HepG2 (cell line): Measurements from ENCODE around the gene CDH23. TPM values are rescaled to one million over a fixed set of nuclear protein-coding genes. Genes with fewer than 3 reads are reported as not detected.

Experiments used
- ATAC-seq: fragments of 200-7000 bp; cut with Tn5 transposase; 3 replicates; pipeline ENCODE4 v1.9.1; 2020; ENCODE audit warnings: mild to moderate bottlenecking, moderate library complexity
- BruUV-seq: library from RNA; stranded (reverse); fragments of 400-500 nt; replicated peaks from 2 replicates; lab custom pipeline; 2021; lab: Mats Ljungman, UMichigan
- CTCF ChIA-PET: fragments of 300-600 bp; formaldehyde crosslinking; extraction: SDS; loops from one replicate; lab custom pipeline; 2021; ENCODE audit warnings: low total read pairs, inconsistent platforms, low intra/inter-chr PET ratio; lab: Yijun Ruan, JAX
- POLR2A ChIA-PET: fragments of 350-600 bp; sonication (Branson Sonifier 250); formaldehyde crosslinking; loops from one replicate; lab custom pipeline; 2020; ENCODE audit warnings: antibody characterized with exemption, inconsistent platforms; lab: Yijun Ruan, JAX
- DNase-seq: peaks from one replicate; pipeline ENCODE4 v3.0.0-alpha.2; 2015; ENCODE audit warnings: low spot score
- FAIRE-seq: peaks from 3 replicates; lab custom pipeline; 2011; peaks lifted over from hg19 to GRCh38; lab: Jason Lieb, UNC
- H2AFZ ChIP-seq: one replicate; pipeline ENCODE4 v1.6.1; 2011; ENCODE audit warnings: low read length, inconsistent platforms
- H3K27ac ChIP-seq: fragments of 300-600 bp; 3 replicates; pipeline ENCODE4 v1.8.0; 2011; ENCODE audit warnings: mixed run types, mild to moderate bottlenecking, mixed read lengths, low read length, inconsistent platforms; ENCODE audit not compliant: insufficient read depth; ENCODE audit errors: extremely low read length
- H3K27me3 ChIP-seq, 2 experiments: fragments of 200-600 bp in 1 of 2; 2 replicates in 1 of 2; 3 replicates in 1 of 2; pipeline versions ENCODE4 v1.6.0 to v1.8.0; 2011; ENCODE audit warnings: low read length in 2 of 2, mild to moderate bottlenecking in 2 of 2, moderate library complexity in 2 of 2, inconsistent platforms in 1 of 2; ENCODE audit not compliant: insufficient read depth in 2 of 2, control insufficient read depth in 1 of 2
- H3K36me3 ChIP-seq, 2 experiments: fragments of 200-600 bp in 1 of 2; replicated peaks in 1 of 2; 2 replicates in 1 of 2; 3 replicates in 1 of 2; pipeline versions ENCODE4 v1.5.1 to v1.8.0; 2011; ENCODE audit warnings: low read length in 2 of 2, inconsistent platforms in 1 of 2; ENCODE audit not compliant: insufficient read depth in 2 of 2, control insufficient read depth in 1 of 2
- H3K4me1 ChIP-seq: 2 replicates; pipeline ENCODE4 v1.5.1; 2012; ENCODE audit warnings: low read length, inconsistent platforms; ENCODE audit not compliant: insufficient read depth
- H3K4me2 ChIP-seq: 2 replicates; pipeline ENCODE4 v1.6.0; 2011; ENCODE audit warnings: low read depth, low read length, inconsistent platforms
- H3K4me3 ChIP-seq, 3 experiments: fragments of 200-600 bp in 1 of 3; sonication (generic), shearing (Covaris generic) in 1 of 3; replicated peaks in 1 of 3; 2 replicates each; pipeline ENCODE4 v1.5.1; 2011 to 2016; ENCODE audit warnings: low read length in 3 of 3, inconsistent platforms in 2 of 3, low read depth in 2 of 3, mild to moderate bottlenecking in 2 of 3, control low read depth in 1 of 3, mixed read lengths in 1 of 3; ENCODE audit not compliant: insufficient read depth in 1 of 3
- H3K79me2 ChIP-seq: one replicate; pipeline ENCODE4 v1.6.1; 2011; ENCODE audit warnings: low read length, inconsistent platforms; ENCODE audit not compliant: insufficient read depth
- H3K9ac ChIP-seq: 2 replicates; pipeline ENCODE4 v1.6.0; 2011; ENCODE audit warnings: mild to moderate bottlenecking, low read depth, low read length, inconsistent platforms; ENCODE audit not compliant: insufficient read depth
- H3K9me3 ChIP-seq: 2 replicates; pipeline ENCODE4 v1.5.1; 2012; ENCODE audit warnings: mild to moderate bottlenecking, low read length
- H4K20me1 ChIP-seq: 2 replicates; pipeline ENCODE4 v1.6.0; 2011; ENCODE audit warnings: inconsistent platforms, mild to moderate bottlenecking, low read length, moderate library complexity; ENCODE audit not compliant: insufficient read depth
- AHR ChIP-seq: IDR thresholded peaks from 2 replicates; pipeline ENCODE4 v1.6.1; 2018; ENCODE audit warnings: missing genetic modification reagents, missing compliant biosample characterization
- DPF2 ChIP-seq: sonication (generic); formaldehyde crosslinking; IDR thresholded peaks from 2 replicates; pipeline ENCODE4 v1.4.0; 2020; ENCODE audit warnings: mild to moderate bottlenecking, low read depth, missing genetic modification reagents, borderline replicate concordance
- GFI1 ChIP-seq: sonication (generic); formaldehyde crosslinking; IDR thresholded peaks from 2 replicates; pipeline ENCODE4 v1.5.0; 2020; ENCODE audit warnings: missing genetic modification reagents, mild to moderate bottlenecking, borderline replicate concordance
- NFKB2 ChIP-seq: sonication (generic); formaldehyde crosslinking; IDR thresholded peaks from 2 replicates; pipeline ENCODE4 v1.4.0; 2020; ENCODE audit warnings: missing genetic modification reagents, borderline replicate concordance
- RAD21 ChIP-seq: fragments of 450-650 bp; formaldehyde crosslinking; IDR thresholded peaks from 2 replicates; pipeline ENCODE4 v1.5.0; 2020; ENCODE audit warnings: mild to moderate bottlenecking
- RFX5 ChIP-seq: IDR thresholded peaks from 2 replicates; pipeline ENCODE4 v1.6.1; 2011; ENCODE audit warnings: low read depth, low read length, improper control_type of control experiment
- STAG1 ChIP-seq: sonication (generic); formaldehyde crosslinking; IDR thresholded peaks from 2 replicates; pipeline ENCODE4 v1.4.0; 2020; ENCODE audit warnings: missing genetic modification reagents
- YEATS2 ChIP-seq: sonication (generic); formaldehyde crosslinking; IDR thresholded peaks from 2 replicates; pipeline ENCODE4 v1.4.0; 2020; ENCODE audit warnings: missing genetic modification reagents, borderline replicate concordance
- ZNF33A ChIP-seq: sonication (generic); formaldehyde crosslinking; IDR thresholded peaks from 2 replicates; pipeline ENCODE4 v1.5.1; 2020; ENCODE audit warnings: missing genetic modification reagents, mild to moderate bottlenecking, moderate library complexity, borderline replicate concordance
- ZNF589 ChIP-seq: sonication (generic); formaldehyde crosslinking; conservative IDR thresholded peaks from 2 replicates; pipeline ENCODE4 v1.8.0; 2022; ENCODE audit warnings: mild to moderate bottlenecking, moderate library complexity, missing genetic modification reagents
- ZNF672 ChIP-seq: sonication (generic); formaldehyde crosslinking; IDR thresholded peaks from 2 replicates; pipeline ENCODE4 v1.8.1; 2022; ENCODE audit warnings: missing genetic modification reagents
- ZNF772 ChIP-seq: sonication (generic); formaldehyde crosslinking; IDR thresholded peaks from 2 replicates; pipeline ENCODE4 v1.5.0; 2020; ENCODE audit warnings: mild to moderate bottlenecking, missing genetic modification reagents
- ZSCAN21 ChIP-seq: sonication (generic); formaldehyde crosslinking; IDR thresholded peaks from 2 replicates; pipeline ENCODE4 v1.8.0; 2022; ENCODE audit warnings: mild to moderate bottlenecking, missing genetic modification reagents, moderate library complexity, borderline replicate concordance
- ZSCAN31 ChIP-seq: sonication (generic); formaldehyde crosslinking; IDR thresholded peaks from 2 replicates; pipeline ENCODE4 v1.5.0; 2020; ENCODE audit warnings: low read depth, mild to moderate bottlenecking, missing genetic modification reagents
- WGBS: methylation state at CpG from one replicate; pipeline ENCODE4 v1.1.6; 2017; ENCODE audit warnings: low lambda C conversion rate; 5-methylcytosine and 5-hydroxymethylcytosine counted together
- in situ Hi-C: cut with HindIII; loops from 2 replicates; pipeline ENCODE4 v1.10.0; 2017; ENCODE audit warnings: low pct_unique_long_range_greater_than_20kb; ENCODE audit not compliant: extremely low pct_ligation_motif_present
- intact Hi-C: fragments of 100-400 bp; cut with micrococcal nuclease; formaldehyde crosslinking; loops from one replicate; pipeline ENCODE4 v1.10.0; 2022; ENCODE audit not compliant: unreplicated experiment
- polyA plus RNA-seq, 8 experiments: library from polyadenylated mRNA; depleted of rRNA in 3 of 8; stranded (reverse) in 7 of 8; unstranded in 1 of 8; fragments of >200 nt; fragmentation: Illumina TruSeq in 4 of 8; extraction: Trizol in 4 of 8; gene quantifications; 2 replicates each; pipeline versions ENCODE4 v1.2.1 to v1.2.3, GENCODE V29; 2011 to 2016; ENCODE audit warnings: low read depth in 4 of 8, missing spikeins in 1 of 8, mixed read lengths in 1 of 8; ENCODE audit not compliant: insufficient read depth in 1 of 8
- total RNA-seq, 5 experiments: library from RNA; depleted of rRNA; stranded (reverse); fragments of >200 nt; fragmentation: Illumina TruSeq; extraction: Trizol; gene quantifications; 2 replicates each; pipeline ENCODE4 v1.2.3, GENCODE V29; 2016; ENCODE audit warnings: low read depth in 1 of 5
- TF ChIP-seq, protein P1 (sequence below): sonication (generic); formaldehyde crosslinking; IDR thresholded peaks from 2 replicates; pipeline ENCODE4 v1.5.0; 2020; ENCODE audit warnings: missing genetic modification reagents
- TF ChIP-seq, protein P2 (sequence below): IDR thresholded peaks from 2 replicates; pipeline ENCODE4 v1.6.1; 2016; ENCODE audit warnings: low read depth
- TF ChIP-seq, protein P3 (sequence below): sonication (generic); formaldehyde crosslinking; IDR thresholded peaks from 2 replicates; pipeline ENCODE4 v1.5.1; 2020; ENCODE audit warnings: missing genetic modification reagents, mild to moderate bottlenecking, borderline replicate concordance

Gene CDH23
- total and polyA plus RNA-seq, 2 of the 13 experiments (the other 11 are each of a cell fraction or from before 2014, with no cell fraction given): 0.13 TPM; not detected in 1

DNA sequence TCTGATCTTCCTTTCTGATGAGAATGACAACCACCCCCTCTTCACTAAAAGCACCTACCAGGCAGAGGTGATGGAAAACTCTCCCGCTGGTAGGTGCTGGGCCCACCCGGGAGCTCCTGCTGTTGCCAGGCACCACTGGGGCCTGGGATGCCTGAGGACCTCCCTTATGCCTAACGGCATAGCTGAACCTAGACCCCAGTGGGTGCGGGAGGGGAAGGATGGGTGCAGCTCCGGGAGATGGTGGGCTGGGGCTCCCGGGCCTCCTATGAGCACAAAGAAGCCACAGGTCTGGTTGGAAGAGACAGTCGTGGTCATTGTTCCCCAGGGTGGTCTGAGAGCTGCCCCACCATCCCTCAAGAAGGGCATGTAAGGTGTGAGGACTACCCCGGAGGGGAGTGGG lies 392.2 kb downstream of the CDH23 start:
- Histone ChIP-seq H3K9me3 (no peaks in the 10 kb centered on the region), H3K27ac (no peak overlapping the region), H3K27me3 (peaks cover 4 to 43% of the 10 kb centered on the region in 2 experiments; a peak in 3 of 5 replicates), H2AFZ (no peak overlapping the region), H3K79me2 (no peaks in the 10 kb centered on the region), H3K4me1 (no peaks in the 10 kb centered on the region), H4K20me1 (no peaks in the 10 kb centered on the region), H3K4me2 (no peak overlapping the region), H3K36me3 (no peaks in the 10 kb centered on the region), H3K9ac (no peak overlapping the region), H3K4me3 (no peak overlapping the region)
- FAIRE-seq: no peak
- no TSS peak for BruUV-seq
- DNase-seq: no peak
- TF ChIP-seq, protein P1, sequence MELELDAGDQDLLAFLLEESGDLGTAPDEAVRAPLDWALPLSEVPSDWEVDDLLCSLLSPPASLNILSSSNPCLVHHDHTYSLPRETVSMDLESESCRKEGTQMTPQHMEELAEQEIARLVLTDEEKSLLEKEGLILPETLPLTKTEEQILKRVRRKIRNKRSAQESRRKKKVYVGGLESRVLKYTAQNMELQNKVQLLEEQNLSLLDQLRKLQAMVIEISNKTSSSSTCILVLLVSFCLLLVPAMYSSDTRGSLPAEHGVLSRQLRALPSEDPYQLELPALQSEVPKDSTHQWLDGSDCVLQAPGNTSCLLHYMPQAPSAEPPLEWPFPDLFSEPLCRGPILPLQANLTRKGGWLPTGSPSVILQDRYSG: no peak
- TF ChIP-seq YEATS2 (CRISPR knock-in tag) (no peak), AHR (CRISPR knock-in tag) (no peak), ZNF772 (CRISPR knock-in tag) (no peak), DPF2 (CRISPR knock-in tag) (no peak), ZSCAN21 (CRISPR knock-in tag) (no peak), NFKB2 (CRISPR knock-in tag) (no peak), ZSCAN31 (no peak), ZNF33A (CRISPR knock-in tag) (no peak), RFX5 (no peak), STAG1 (no peak), RAD21 (no peak), GFI1 (CRISPR knock-in tag) (no peak), ZNF589 (CRISPR knock-in tag) (no peak), ZNF672 (CRISPR knock-in tag) (no peak)
- TF ChIP-seq, protein P2, sequence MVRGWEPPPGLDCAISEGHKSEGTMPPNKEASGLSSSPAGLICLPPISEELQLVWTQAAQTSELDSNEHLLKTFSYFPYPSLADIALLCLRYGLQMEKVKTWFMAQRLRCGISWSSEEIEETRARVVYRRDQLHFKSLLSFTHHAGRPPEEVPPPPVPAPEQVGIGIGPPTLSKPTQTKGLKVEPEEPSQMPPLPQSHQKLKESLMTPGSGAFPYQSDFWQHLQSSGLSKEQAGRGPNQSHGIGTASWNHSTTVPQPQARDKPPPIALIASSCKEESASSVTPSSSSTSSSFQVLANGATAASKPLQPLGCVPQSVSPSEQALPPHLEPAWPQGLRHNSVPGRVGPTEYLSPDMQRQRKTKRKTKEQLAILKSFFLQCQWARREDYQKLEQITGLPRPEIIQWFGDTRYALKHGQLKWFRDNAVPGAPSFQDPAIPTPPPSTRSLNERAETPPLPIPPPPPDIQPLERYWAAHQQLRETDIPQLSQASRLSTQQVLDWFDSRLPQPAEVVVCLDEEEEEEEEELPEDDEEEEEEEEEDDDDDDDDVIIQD (CRISPR knock-in tag): no peak
- TF ChIP-seq, protein P3, sequence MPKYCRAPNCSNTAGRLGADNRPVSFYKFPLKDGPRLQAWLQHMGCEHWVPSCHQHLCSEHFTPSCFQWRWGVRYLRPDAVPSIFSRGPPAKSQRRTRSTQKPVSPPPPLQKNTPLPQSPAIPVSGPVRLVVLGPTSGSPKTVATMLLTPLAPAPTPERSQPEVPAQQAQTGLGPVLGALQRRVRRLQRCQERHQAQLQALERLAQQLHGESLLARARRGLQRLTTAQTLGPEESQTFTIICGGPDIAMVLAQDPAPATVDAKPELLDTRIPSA: no peak
- in situ Hi-C loops (no loop called here), intact Hi-C loops (no loop called here)
- WGBS: 11% methylated on average over 6 of the region's 8 CpGs
- no peak for ATAC-seq
- POLR2A ChIA-PET: no interaction called here
- CTCF ChIA-PET: no interaction called here
